NOMO-1 treated with dmso at 0.1 percent for 144 hours (cell line): ENCODE data around the gene COL4A1.

Experiments
- DNase-seq: peaks from one replicate; lab custom pipeline; 2025; ENCODE audit not compliant: unreplicated experiment; lab: John Stamatoyannopoulos, UW

The COL4A1 gene

DNA sequence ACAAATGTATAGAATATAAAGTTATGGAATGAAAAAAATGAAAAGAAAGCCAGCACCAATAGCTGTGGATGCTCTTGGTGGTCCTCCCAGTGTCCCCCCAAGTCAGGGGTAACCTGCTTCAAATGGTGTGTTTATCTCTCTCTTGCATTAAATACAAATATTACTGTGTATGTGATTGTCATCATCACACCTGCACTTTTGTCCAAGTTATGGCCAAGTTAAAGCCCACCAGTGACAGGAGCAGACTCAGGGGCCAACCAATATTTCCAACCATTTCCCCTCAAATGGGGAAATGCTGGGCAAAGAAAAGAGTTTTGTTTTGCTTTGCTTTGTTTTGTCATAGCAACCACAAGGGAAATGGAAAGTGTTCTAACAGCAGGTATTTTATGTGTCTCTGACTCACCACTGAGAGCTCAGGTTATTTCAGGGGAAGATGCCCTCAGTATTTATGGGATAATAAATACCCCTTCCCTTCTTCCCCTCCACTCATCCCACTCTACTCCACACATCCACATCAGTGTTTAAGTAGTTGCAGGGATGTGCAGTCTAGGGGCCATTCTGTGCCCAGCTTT is 133.6 kb downstream of the COL4A1 start:
- no peak for DNase-seq

DNA sequence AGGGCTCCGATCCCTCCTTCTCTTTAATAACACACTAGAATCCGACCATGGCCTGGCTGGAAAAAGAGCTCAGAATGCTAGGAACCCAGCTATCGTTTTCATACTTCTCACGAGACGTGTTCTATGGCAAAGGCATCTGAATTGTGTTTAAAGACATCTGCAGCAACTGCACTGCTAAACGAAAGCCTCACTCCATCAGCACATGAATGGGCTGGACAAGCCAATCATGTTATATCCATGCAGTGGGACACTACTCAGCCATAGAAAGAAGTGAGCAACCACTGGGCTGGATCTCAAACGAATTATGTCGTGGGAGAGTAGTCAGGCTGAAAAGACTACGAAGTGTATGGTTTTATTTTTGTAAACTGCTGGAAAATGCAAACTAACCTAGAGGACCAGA is 136.1 kb downstream of the COL4A1 start:
- DNase-seq: no peak

DNA sequence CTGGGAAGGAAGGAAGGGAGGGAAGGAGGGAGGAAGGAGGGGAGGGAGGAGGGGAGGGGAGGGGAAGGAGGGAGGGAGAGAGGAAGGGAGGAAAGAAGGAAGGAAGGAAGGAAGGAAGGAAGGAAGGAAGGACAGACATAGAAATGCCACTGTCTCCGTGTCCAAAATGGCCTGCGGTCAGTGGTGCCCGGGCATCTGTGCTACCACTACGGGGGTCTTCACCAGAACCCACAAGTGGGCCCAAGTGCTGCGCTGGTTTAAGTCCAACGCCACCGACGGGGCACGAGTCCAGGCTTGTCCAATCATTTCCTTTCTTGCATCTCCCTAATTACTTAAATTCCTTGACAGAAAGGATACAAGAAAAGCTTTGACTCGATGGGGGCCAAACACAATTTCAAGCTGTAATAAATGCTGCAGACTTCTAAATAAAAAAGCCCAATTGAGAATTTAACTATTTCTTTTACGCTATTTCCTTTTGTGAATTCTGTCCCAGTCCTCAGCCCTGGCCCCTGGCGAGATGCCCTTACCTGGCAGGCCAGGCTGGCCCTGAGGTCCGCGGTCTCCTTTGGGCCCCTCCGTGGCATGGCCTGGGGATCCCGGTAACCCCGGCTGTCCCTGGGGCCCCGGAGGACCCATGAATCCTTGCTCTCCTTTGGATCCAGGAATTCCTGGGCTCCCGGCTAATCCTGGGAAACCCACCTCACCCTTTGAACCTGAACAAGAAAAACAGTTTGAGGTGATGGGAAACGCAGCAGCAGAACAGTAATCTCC is 136.8 kb downstream of the COL4A1 start:
- DNase-seq: no peak

DNA sequence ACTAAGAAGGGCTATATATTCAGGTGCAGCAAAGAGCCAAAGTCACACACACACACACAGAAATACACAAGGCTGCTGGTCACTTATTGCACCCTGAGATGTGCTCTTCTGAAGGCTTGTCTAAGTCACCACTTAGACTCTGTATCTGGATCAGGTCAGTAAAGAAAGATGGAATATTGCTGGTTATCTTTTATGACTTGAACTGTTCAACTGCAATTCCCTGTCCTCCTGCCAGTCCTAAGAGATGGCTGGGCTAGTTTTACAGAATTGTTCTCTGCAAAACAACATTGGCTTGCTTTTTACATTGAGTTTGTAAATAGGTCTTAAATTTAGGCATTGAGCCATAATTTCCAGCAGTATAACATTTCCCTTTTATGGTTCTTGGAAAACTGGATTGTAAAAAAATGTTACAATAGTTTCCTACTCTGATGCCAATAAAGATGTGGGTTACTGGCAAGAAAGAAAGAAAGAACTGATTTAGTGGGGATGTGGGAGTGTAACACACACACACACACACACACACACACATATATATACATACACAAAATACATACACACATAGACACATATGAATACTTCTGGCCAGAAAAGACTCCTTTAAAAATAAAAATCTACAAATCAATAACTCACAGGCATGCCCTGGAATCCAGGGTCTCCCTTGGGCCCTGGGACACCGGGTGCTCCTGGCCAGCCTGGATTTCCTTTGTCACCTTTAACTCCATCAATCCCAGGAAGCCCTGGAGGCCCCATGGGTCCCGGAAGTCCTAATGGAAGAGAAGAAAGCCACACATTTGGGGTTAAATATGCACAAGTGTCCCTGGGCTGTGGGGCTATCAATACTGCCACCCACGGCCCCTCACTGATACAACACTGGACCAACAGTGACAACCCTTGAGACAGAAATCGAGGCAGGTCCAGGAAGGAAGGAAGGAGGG is 137.7 kb downstream of the COL4A1 start:
- no peak for DNase-seq

DNA sequence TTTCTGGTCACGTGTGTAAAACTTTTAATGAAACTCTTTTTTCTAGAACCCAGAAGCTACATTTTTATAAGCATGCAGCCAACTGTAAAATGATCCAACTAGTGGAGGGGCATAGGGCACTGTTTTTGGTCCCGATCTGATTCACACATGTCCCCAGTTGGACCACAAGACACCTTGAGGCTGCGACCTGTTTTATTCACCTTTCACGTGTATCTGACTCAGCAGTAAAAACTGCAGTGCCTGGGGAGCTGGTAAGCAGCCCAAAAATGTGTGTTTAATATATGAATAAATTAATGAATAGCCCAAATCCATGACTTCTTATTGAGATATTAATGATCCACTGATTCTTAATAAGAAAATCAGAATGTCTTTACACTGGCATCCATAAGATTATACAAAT is 140.4 kb downstream of the COL4A1 start:
- DNase-seq: no peak

DNA sequence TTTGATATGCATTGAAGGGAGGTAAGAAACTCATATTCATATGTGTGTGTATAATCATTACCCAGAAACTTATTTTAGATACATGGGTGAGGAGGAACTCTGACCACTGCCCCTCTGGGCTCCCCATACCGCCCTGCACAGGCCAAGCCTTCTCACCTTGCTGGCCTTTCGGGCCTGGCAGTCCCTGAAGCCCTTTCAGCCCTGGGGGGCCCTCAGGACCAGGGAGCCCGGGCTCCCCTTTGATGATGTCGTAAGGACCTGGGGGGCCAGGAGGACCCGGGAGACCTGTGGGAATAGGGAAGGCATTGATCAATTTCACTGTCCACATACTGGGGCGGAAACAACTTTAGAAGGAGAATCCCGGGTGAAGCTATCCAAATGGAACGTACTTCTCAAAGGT is 142.3 kb downstream of the COL4A1 start:
- DNase-seq: no peak

DNA sequence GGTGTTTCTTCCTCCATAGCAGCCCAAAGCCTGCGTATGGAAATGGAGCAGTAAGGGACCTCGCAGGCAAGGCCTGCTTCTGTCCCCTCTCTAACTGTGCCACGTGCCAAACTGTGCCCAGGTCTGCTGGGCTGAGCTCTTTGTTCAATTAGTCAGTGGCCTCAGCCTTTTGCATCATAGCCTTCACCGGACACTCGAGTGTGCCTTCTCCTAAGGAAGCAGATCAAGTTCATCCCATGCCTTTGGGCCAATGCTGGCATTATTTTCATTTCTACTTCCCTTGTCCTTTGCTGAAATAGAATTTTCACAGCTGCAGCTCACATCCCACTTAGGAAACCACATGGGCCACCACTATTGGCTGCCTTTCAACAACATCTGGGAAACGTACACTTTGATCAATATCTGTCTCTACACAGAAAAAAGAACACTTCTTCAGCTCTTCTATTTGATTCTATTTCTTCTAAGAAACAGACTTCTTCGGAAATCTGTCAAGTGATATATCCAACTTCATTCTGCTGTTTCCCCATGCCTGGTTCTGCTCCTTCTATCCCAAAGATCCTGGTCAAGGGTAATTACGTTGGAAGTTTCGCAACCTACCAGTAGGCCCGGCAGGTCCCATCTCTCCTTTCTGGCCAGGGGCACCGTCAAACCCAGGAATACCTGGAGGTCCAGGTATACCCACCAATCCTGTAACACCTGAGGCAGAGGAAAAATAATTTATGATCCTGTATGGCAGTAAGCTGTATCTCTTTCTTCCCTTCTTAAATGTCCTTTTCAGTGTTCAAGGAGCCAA is 143.9 kb downstream of the COL4A1 start:
- DNase-seq: no peak

DNA sequence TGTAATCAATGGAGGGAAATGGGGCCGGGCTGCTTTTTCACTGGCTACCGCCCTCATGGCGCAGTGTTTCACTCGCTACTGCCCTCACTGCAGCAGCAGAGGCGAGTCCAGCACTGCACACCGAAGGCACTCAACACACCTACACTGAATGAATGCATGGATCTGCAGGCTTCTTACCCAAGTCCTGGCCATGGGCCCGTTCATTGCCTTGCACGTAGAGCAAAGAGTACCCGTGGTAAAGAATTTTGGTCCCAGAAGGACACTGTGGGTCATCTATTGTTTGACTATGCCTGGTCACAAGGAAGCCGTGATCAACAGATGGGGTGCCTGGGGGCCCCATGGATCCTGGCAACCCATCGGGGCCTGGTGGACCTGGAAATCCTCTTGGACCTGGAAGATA is 144.9 kb downstream of the COL4A1 start:
- DNase-seq: no peak

DNA sequence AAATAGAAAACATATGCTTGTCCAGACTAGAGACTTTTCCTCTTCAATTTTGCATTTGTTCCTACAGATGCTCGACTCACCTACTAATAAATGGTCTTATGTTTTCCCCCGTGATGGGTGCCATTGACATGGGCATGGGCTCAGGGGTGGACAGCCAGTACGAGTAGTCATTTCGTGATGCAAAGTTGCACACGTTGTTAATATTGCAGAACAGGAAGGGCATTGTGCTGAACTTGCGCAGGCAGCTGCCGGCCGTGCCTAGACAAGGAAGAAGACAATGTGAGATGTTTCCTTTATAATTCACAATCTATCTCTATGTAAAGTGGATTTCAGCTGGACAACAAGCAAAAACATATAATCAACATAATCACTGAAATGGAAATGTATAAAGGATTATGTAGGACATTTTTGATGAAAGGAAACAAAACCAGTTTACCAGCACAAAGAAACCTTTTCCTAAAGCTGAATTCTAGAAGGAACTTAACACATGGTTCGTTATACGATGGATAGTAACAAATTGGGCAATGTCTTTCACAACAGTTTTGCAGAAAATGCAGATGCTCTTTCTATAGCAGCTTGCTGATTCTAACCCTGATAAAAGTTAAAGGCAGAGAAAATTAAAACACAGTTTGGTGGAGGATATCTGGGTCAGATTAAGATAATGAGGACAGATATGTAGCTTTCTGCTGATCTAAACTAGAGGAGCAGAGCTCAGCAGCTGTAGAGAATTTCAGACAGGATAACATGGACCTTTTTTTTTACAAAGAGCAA is 145.7 kb downstream of the COL4A1 start:
- peak; percentile 87 for DNase-seq

DNA sequence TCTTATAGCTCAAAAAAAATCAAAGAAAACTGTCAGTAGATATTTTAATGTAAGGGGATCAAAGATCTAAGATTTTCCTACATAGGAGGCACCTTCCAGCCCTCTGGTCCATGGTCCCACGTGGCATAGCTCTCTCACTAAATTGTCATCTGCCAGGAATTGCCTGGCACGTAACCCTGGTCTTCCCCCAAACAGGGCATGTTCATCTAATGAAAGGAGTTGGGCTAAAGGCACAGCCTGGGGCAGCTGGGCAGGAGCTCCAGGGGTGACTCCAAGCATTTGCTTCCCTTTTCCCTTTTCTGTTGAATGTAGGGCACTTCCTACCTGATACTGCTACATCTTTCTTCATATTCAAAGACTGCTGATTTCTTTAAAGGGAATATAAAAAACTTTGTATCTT is 148.7 kb downstream of the COL4A1 start:
- DNase-seq: no peak

DNA sequence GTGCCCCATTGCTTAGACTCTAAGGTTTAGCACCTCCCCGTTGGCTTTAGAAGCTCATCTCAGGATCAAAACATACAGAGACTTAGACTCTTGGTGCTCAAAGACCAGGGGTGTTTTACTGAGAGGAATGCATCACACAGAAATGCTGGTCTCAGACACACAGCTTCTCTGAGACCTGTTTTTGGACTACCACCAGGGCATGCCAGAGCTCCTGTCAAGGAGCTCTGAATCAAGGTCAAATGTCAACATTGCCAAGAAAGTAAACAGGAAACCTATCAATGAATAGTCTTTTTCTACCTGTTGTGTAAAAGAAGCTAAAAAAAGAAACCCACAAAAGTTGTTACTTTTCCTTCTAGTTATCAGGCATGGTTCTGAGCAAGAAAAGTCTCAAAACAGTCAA is 149.2 kb downstream of the COL4A1 start:
- no peak for DNase-seq

DNA sequence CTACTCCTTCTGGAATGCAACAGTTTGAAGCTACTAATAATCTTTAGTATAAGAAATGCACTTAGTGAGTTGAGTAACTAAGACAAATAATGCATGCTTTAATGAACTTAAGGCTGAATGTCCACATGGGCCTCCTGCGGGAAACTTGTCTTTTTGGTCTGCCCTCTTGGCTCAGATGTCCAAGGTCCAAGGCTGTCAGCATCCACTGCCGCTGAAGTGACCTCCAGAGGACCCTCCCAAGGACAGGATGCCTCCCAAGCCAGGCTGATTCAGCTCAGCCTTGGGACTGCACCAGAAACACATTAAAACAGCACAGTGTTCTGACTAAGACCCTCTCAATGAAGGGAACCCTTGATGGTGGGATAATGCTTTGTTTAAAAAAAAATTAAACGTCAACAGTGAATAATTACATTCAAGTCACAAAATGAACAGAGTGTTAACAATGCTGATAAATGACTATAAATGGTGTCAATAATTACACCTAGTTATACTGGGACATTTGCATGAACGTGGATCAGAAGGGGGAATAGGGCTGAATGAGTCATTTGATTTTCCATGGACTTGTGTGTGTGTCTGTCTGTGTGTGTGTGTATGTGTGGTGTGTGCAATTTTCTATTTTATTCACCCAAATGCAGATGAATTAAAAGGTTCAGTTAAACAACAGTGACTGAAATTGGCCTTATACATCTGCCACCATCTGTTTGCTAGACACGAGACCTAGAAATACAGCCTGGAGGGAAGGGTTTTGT is 150.5 kb downstream of the COL4A1 start:
- no peak for DNase-seq

DNA sequence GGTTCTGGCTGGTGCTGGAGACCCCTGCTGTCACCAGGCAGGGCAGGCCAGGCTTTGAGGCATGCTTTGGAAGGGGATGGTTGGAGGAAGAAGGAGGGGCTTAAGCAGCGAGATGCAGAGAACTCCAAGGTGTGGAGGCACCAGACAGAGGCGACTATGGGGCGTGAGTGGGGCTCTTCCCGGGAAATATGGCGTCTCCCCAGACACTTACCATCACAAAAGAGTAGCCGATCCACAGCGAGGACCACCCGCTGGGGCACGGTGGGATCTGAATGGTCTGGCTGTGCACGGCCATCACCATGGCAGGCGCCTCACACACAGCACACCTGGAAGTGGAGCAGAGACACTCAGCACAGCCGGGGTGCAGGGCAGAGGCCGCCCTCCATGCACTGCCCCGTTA is 151.9 kb downstream of the COL4A1 start:
- DNase-seq: no peak

DNA sequence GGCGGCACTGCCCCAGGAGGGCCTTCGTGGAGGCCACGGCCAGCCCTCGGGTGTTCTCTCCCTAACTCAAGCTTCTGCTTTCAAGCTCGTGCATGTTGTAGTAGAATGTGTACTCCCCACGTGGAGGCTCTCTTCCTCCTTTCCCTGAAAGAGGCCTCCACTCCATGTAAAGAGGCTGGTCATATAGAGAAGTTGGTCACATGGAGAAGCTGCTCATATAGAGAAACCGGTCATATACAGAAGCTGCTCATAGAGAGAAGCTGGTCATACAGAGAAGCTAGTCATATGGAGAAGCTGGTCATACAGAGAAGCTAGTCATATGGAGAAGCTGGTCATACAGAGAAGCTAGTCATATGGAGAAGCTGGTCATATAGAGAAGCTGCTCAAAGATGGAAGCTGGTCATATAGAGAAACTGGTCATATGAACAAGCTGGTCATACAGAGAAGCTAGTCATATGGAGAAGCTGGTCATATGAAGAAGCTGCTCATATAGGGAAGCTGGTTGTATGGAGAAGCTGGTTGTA is 152.5 kb downstream of the COL4A1 start:
- no peak for DNase-seq

DNA sequence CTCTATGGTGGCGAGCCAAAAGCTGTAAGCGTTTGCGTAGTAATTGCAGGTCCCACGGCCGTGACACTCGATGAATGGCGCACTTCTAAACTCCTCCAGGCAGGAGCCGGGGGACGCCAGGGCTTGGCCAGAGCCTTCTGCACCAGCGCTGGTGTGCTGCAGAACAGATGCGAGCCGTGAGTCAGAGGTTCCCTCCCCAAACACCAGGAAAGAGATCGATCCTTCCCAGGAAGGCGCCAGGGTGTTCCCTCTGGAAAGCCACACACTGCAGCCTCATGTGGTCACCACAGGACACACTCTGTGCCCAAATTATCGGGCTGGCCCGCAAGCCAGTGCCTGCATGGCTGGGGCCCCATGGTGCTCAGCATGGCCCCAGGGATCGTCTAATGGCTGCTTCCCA is 154.6 kb downstream of the COL4A1 start:
- DNase-seq: no peak

DNA sequence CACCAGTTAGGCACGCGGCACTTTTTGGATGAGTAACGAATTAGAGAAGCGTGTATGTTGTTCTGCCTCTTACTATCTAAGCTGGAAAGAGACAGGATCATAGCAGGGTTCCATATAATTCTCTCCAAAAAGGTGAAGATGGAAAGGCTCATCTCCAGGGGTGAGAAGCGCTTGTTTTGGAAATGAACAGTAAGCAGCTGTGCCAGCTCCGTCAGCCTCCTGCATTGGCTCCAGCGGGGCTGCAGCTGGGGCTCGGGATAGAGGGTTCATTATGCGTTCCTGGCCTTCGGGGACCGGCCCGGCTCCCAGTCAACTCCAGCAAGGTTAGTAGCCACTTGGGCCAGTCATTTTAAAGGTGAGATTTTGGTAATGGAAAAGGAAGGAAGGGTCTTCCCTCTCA is 155.5 kb downstream of the COL4A1 start:
- no peak for DNase-seq

DNA sequence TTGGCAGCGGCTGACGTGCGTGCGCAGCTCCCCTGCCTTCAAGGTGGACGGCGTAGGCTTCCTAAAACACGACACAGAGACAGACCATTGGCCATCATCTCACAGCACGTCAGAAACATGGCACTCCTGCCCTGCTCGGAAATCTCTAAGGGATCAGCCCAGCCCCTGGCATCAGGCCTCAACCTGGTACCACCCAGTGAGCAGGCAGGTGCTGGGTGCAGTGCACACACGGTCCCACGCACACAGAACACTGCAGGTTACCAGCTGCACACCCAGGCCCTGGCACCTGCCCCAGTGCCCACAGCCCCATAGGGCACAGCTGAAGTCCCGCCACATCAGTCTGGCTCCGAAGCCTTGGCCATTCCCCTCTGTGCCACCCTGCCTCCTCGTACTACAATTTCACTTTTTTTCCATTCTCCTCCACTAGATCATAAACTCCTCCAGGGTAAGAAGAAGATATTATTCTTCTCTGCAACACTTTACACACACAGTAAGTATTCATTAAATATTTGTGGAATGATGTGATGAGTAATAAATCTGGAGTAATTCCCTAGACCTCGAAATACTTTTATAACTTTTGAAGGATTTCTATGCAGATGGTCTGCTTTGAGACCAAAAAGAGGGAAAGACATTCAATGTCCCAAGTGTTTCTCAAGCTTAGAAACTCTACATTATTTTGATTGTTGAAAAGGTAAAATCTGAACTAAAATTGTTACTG is 156.4 kb downstream of the COL4A1 start:
- DNase-seq: no peak

DNA sequence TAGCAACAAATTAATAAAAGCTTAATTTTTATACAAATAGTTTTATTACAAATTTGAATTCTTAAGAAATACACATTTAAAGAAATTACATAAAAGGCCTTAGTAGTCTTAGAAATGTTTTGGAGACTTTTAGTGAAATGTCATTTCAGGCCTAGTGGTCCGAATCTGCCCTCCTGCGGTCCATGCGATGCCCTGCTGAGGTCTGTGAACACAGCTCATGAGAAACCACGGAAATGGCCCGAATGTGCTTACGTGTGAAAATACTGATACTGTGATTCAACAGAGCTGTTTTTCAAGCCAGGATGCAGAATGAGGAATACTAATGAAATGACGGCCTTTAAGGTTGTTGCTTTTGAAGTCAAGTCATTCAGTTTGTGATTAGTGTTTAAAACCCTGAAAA is 157.9 kb downstream of the COL4A1 start:
- DNase-seq: no peak

DNA sequence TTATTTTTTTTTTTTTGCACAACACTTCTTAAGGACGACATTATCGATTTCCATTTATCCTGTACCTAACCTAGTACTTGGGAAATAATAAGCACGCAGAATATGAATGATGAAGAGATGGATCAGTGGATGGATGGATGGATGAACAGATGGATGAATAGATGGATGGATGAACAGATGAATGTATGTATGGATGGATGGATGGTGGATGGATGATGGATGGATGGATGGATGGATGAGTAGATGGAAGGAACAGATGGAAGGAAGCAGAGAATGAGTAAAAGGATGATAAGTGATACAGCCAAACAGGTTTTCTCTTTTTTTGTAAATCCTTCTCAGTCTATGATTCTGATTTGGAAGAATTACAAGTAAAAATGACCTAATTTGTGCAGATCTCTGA is 166.9 kb downstream of the COL4A1 start:
- DNase-seq: no peak
